Mucosa of rectum (tissue), 2 donors: Measurements from ENCODE around the gene DSCAM.

Source experiments
- H3K27ac ChIP-seq, 2 donors: one replicate each; pipeline ENCODE4 v1.7.0; 2013; ENCODE audit warnings: inconsistent platforms in 2 of 2, low read depth in 2 of 2, low read length in 2 of 2
- H3K27me3 ChIP-seq, 2 donors: one replicate each; pipeline ENCODE4 v1.7.0; 2013; ENCODE audit warnings: low read length in 2 of 2; ENCODE audit not compliant: control insufficient read depth in 2 of 2, insufficient read depth in 2 of 2
- H3K36me3 ChIP-seq, 2 donors: one replicate each; pipeline ENCODE4 v1.7.0; 2013; ENCODE audit warnings: low read length in 2 of 2; ENCODE audit not compliant: control insufficient read depth in 2 of 2, insufficient read depth in 2 of 2
- H3K4me1 ChIP-seq, 2 donors: one replicate each; pipeline ENCODE4 v1.7.0; 2013; ENCODE audit warnings: low read length in 2 of 2, mild to moderate bottlenecking in 1 of 2; ENCODE audit not compliant: control insufficient read depth in 2 of 2, insufficient read depth in 2 of 2
- H3K4me3 ChIP-seq, 2 donors: one replicate each; pipeline ENCODE4 v1.7.0; 2013; ENCODE audit warnings: low read length in 2 of 2
- H3K9ac ChIP-seq, 2 donors: one replicate each; pipeline ENCODE4 v1.7.0; 2013; ENCODE audit warnings: low read length in 2 of 2, low read depth in 1 of 2, mild to moderate bottlenecking in 1 of 2
- H3K9me3 ChIP-seq, 2 donors: one replicate each; pipeline ENCODE4 v1.7.0; 2013; ENCODE audit warnings: low read length in 2 of 2; ENCODE audit not compliant: control insufficient read depth in 2 of 2
- donor health status: healthy.
- donor health status: Normal muscosa, but diverticular disease.

Gene DSCAM

GRCh38 chr21:40723317-40723716, 123.6 kb downstream of the DSCAM start:
- peaks cover 0 to 2% of the 10 kb centered on the region in 2 donors for H3K9me3 ChIP-seq
- H3K9ac ChIP-seq: no peak overlapping the region
- H3K4me3 ChIP-seq: no peak overlapping the region
- H3K27ac ChIP-seq: no peak overlapping the region
- no peaks in the 10 kb centered on the region for H3K27me3 ChIP-seq
- no peaks in the 10 kb centered on the region for H3K4me1 ChIP-seq
- H3K36me3 ChIP-seq: no peaks in the 10 kb centered on the region

DNA sequence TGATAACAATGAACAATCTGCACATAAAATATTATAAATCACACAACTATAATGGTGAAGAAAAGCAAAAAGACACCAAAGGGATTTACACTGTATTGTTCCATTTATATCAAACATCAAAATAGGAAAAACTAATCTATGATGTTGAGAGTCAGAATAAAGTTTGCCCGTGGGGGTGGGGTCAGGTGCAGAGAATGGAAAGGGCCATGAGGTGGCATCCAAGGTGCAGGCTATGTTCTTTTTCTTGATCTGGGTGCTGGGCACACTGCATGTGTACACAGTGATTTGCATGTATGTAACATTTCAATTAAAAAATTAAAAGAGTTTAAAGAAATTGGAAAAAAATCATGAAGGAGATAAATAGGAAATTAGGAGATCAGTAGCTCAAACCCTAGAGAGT, 127.3 kb downstream of the DSCAM start:
- H3K36me3 ChIP-seq: no peaks in the 10 kb centered on the region
- H3K9me3 ChIP-seq: peaks cover 0 to 4% of the 10 kb centered on the region in 2 donors
- no peak overlapping the region for H3K9ac ChIP-seq
- H3K27ac ChIP-seq: no peak overlapping the region
- H3K4me3 ChIP-seq: no peak overlapping the region
- no peaks in the 10 kb centered on the region for H3K27me3 ChIP-seq
- no peaks in the 10 kb centered on the region for H3K4me1 ChIP-seq

- Histone ChIP-seq H3K36me3 (no peaks in the 10 kb centered on the region), H3K4me1 (no peaks in the 10 kb centered on the region), H3K4me3 (no peak overlapping the region), H3K9ac (no peak overlapping the region), H3K9me3 (peaks cover 0 to 4% of the 10 kb centered on the region in 2 donors), H3K27me3 (no peaks in the 10 kb centered on the region), H3K27ac (no peak overlapping the region)
These were observed 129.9 kb downstream of the DSCAM start for GRCh38 chr21:40717028-40717427.

DNA sequence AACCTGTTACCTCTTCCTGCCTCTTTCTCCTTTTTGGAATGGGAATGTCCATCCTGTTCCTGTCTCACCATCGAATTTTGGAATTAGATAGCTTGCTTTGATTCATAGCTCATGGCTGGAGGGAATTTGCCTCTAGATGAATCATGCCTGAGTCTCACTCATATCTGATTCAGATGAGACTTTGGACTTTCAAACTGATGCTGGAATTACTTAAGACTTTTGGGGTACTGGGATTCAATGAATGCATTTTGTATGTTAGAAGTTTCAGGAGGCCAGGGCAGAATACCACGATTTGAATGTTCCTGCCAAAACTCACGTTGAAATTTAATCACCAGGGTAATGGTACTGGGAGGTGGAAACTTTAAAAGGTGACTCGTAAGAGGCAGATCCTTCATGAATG, 132.4 kb downstream of the DSCAM start:
- Histone ChIP-seq H3K27ac (no peak overlapping the region), H3K27me3 (no peaks in the 10 kb centered on the region), H3K4me1 (no peaks in the 10 kb centered on the region), H3K9ac (no peak overlapping the region), H3K9me3 (peaks cover 0 to 3% of the 10 kb centered on the region in 2 donors), H3K4me3 (no peak overlapping the region), H3K36me3 (no peaks in the 10 kb centered on the region)

GRCh38 chr21:40707656-40708244, 139.2 kb downstream of the DSCAM start:
- Histone ChIP-seq H3K27me3 (no peaks in the 10 kb centered on the region), H3K9ac (no peak overlapping the region), H3K27ac (no peak overlapping the region), H3K4me1 (no peaks in the 10 kb centered on the region), H3K4me3 (no peak overlapping the region), H3K36me3 (no peaks in the 10 kb centered on the region), H3K9me3 (peaks cover 0 to 2% of the 10 kb centered on the region in 2 donors)

GRCh38 chr21:40706806-40707655, 139.9 kb downstream of the DSCAM start:
- no peak overlapping the region for H3K9ac ChIP-seq
- no peaks in the 10 kb centered on the region for H3K4me1 ChIP-seq
- peaks cover 0 to 2% of the 10 kb centered on the region in 2 donors for H3K9me3 ChIP-seq
- no peak overlapping the region for H3K4me3 ChIP-seq
- no peak overlapping the region for H3K27ac ChIP-seq
- no peaks in the 10 kb centered on the region for H3K27me3 ChIP-seq
- H3K36me3 ChIP-seq: no peaks in the 10 kb centered on the region

DNA sequence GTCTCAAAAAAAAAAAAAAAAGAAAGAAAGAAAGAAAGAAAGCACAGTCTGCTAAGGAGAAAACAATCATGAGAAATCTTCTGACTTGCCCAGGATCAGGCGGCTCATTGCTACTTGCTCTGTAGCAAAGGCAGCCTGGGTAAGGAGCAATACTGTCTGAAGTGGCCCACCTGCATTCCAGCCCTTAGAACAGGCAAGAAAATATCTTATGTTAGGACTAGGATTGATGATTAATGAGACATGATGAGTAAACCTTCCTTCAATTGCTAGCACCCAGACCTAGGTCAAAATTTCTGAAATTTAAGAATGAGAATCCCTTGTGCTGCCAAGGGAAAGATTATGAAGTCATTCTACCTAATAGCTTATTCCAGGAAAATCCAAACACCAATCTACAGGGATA, 140.8 kb downstream of the DSCAM start:
- H3K9ac ChIP-seq: no peak overlapping the region
- H3K9me3 ChIP-seq: peaks cover 0 to 2% of the 10 kb centered on the region in 2 donors
- no peaks in the 10 kb centered on the region for H3K27me3 ChIP-seq
- no peak overlapping the region for H3K27ac ChIP-seq
- H3K4me3 ChIP-seq: no peak overlapping the region
- no peaks in the 10 kb centered on the region for H3K4me1 ChIP-seq
- no peaks in the 10 kb centered on the region for H3K36me3 ChIP-seq

GRCh38 chr21:40704141-40704540, 142.8 kb downstream of the DSCAM start:
- no peak overlapping the region for H3K27ac ChIP-seq
- no peak overlapping the region for H3K9ac ChIP-seq
- no peak overlapping the region for H3K4me3 ChIP-seq
- no peaks in the 10 kb centered on the region for H3K36me3 ChIP-seq
- no peaks in the 10 kb centered on the region for H3K4me1 ChIP-seq
- H3K27me3 ChIP-seq: no peaks in the 10 kb centered on the region
- H3K9me3 ChIP-seq: peaks cover 0 to 2% of the 10 kb centered on the region in 2 donors

GRCh38 chr21:40699366-40699765, 147.6 kb downstream of the DSCAM start:
- no peaks in the 10 kb centered on the region for H3K27me3 ChIP-seq
- no peaks in the 10 kb centered on the region for H3K36me3 ChIP-seq
- H3K9me3 ChIP-seq: peaks cover 0 to 6% of the 10 kb centered on the region in 2 donors
- H3K4me3 ChIP-seq: no peak overlapping the region
- H3K9ac ChIP-seq: no peak overlapping the region
- H3K4me1 ChIP-seq: no peaks in the 10 kb centered on the region
- no peak overlapping the region for H3K27ac ChIP-seq

- Histone ChIP-seq H3K36me3 (no peaks in the 10 kb centered on the region), H3K9ac (no peak overlapping the region), H3K9me3 (peaks cover 0 to 4% of the 10 kb centered on the region in 2 donors), H3K4me1 (no peaks in the 10 kb centered on the region), H3K4me3 (no peak overlapping the region), H3K27ac (no peak overlapping the region), H3K27me3 (no peaks in the 10 kb centered on the region)
These were observed 150.7 kb downstream of the DSCAM start for GRCh38 chr21:40696246-40696645.
